ENCODE data around the gene GPR32. TPM values are rescaled to one million over a fixed set of nuclear protein-coding genes. Genes with fewer than 3 reads are reported as not detected.

Gene GPR32
- total and polyA plus RNA-seq, 10 of the 15 experiments (the other 5 are each of a cell fraction or from before 2014, with no cell fraction given), result not detected

DNA sequence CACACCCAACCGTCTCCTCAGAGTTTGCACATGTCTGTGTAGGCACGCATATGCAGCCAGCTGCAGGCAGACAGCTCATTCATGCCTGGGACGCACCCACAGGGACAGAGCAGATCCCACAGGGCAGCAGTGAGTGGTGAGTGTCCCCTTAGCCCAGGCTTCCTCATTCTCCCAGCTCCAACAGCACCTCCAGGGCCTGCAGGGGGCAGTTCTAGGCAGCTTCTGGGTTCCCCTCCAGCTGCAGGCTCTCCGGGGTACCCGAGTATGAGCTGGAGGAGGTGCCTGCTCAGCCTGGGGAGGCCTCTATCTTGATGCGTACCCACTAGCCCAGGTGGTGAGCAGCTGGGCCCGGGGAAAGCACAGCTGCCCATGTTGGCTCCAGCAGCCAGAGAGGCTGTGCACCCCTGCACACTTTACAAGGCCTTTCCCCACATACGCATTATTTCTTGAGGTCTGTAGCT, 49.3 kb upstream of the GPR32 start (continued):
- no peak for TF ChIP-seq POLR2AphosphoS2 (IDR thresholded peaks at IDR 0.05; ENCODE audit: low read depth, low read length)
- no peak for TF ChIP-seq POLR2A (IDR thresholded peaks at IDR 0.05; ENCODE audit: low read depth, low read length)
- TF ChIP-seq, protein P1, sequence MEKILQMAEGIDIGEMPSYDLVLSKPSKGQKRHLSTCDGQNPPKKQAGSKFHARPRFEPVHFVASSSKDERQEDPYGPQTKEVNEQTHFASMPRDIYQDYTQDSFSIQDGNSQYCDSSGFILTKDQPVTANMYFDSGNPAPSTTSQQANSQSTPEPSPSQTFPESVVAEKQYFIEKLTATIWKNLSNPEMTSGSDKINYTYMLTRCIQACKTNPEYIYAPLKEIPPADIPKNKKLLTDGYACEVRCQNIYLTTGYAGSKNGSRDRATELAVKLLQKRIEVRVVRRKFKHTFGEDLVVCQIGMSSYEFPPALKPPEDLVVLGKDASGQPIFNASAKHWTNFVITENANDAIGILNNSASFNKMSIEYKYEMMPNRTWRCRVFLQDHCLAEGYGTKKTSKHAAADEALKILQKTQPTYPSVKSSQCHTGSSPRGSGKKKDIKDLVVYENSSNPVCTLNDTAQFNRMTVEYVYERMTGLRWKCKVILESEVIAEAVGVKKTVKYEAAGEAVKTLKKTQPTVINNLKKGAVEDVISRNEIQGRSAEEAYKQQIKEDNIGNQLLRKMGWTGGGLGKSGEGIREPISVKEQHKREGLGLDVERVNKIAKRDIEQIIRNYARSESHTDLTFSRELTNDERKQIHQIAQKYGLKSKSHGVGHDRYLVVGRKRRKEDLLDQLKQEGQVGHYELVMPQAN (conservative IDR thresholded peaks at IDR 0.05), result no peak
- no peak for TF ChIP-seq RB1 (IDR thresholded peaks at IDR 0.05; ENCODE audit: borderline replicate concordance)
- no peak for TF ChIP-seq ZNF217 (IDR thresholded peaks at IDR 0.05)
- TF ChIP-seq ETV6 (conservative IDR thresholded peaks at IDR 0.05 in 1 of 2, IDR thresholded peaks at IDR 0.05 in 1 of 2; ENCODE audit: borderline replicate concordance in 1 of 2, low read depth in 1 of 2), result no peak
- TF ChIP-seq NFIC (IDR thresholded peaks at IDR 0.05; ENCODE audit: low read depth, low read length), result no peak
- TF ChIP-seq, protein P2, sequence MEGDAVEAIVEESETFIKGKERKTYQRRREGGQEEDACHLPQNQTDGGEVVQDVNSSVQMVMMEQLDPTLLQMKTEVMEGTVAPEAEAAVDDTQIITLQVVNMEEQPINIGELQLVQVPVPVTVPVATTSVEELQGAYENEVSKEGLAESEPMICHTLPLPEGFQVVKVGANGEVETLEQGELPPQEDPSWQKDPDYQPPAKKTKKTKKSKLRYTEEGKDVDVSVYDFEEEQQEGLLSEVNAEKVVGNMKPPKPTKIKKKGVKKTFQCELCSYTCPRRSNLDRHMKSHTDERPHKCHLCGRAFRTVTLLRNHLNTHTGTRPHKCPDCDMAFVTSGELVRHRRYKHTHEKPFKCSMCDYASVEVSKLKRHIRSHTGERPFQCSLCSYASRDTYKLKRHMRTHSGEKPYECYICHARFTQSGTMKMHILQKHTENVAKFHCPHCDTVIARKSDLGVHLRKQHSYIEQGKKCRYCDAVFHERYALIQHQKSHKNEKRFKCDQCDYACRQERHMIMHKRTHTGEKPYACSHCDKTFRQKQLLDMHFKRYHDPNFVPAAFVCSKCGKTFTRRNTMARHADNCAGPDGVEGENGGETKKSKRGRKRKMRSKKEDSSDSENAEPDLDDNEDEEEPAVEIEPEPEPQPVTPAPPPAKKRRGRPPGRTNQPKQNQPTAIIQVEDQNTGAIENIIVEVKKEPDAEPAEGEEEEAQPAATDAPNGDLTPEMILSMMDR (IDR thresholded peaks at IDR 0.05 in 2 of 3, conservative IDR thresholded peaks at IDR 0.05 in 1 of 3; ENCODE audit: control insufficient read depth in 2 of 3, extremely low read depth in 1 of 3, insufficient read depth in 1 of 3, low read depth in 3 of 3, low read length in 3 of 3), result no peak
- TF ChIP-seq NFYA (IDR thresholded peaks at IDR 0.05; ENCODE audit: borderline replicate concordance, low read depth, low read length), result no peak
- TF ChIP-seq ASH2L (IDR thresholded peaks at IDR 0.05; ENCODE audit: borderline replicate concordance, low read depth), result no peak
- TF ChIP-seq, protein P3, sequence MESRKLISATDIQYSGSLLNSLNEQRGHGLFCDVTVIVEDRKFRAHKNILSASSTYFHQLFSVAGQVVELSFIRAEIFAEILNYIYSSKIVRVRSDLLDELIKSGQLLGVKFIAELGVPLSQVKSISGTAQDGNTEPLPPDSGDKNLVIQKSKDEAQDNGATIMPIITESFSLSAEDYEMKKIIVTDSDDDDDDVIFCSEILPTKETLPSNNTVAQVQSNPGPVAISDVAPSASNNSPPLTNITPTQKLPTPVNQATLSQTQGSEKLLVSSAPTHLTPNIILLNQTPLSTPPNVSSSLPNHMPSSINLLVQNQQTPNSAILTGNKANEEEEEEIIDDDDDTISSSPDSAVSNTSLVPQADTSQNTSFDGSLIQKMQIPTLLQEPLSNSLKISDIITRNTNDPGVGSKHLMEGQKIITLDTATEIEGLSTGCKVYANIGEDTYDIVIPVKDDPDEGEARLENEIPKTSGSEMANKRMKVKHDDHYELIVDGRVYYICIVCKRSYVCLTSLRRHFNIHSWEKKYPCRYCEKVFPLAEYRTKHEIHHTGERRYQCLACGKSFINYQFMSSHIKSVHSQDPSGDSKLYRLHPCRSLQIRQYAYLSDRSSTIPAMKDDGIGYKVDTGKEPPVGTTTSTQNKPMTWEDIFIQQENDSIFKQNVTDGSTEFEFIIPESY (IDR thresholded peaks at IDR 0.05), result no peak
- TF ChIP-seq IKZF1 (conservative IDR thresholded peaks at IDR 0.05), result no peak

Data from GM12878 (cell line).